Measurements from ENCODE around the gene SORBS1.

Gene SORBS1

GRCh38 chr10:95454356-95454755 is 106.8 kb downstream of the SORBS1 start:
- Mint-ChIP-seq H3K9me3 (no peaks in the 10 kb centered on the region), H3K27me3 (peaks cover 2% of the 10 kb centered on the region), H3K4me1 (ENCODE audit: low read depth) (no peaks in the 10 kb centered on the region)

GRCh38 chr10:95451568-95452524 is 109.3 kb downstream of the SORBS1 start:
- no peaks in the 10 kb centered on the region for H3K9me3 Mint-ChIP-seq
- no peaks in the 10 kb centered on the region for H3K36me3 Mint-ChIP-seq (ENCODE audit: low read depth)
- H3K4me3 Mint-ChIP-seq: no peak overlapping the region
- H3K4me1 Mint-ChIP-seq (ENCODE audit: low read depth): no peaks in the 10 kb centered on the region
- no peak overlapping the region for H3K27ac Mint-ChIP-seq
- peaks cover 2% of the 10 kb centered on the region for H3K27me3 Mint-ChIP-seq
- intact Hi-C loops (cut with micrococcal nuclease): no loop called here

More at GRCh38 chr10:95454356-95454755, 106.8 kb downstream of the SORBS1 start:
- Mint-ChIP-seq H3K36me3 (ENCODE audit: low read depth) (no peaks in the 10 kb centered on the region), H3K27ac (no peak overlapping the region), H3K4me3 (no peak overlapping the region)
- intact Hi-C loops (cut with micrococcal nuclease): no loop called here

GRCh38 chr10:95451150-95451549 is 110.0 kb downstream of the SORBS1 start:
- H3K9me3 Mint-ChIP-seq: no peaks in the 10 kb centered on the region

GRCh38 chr10:95450188-95450587 is 111.0 kb downstream of the SORBS1 start:
- Mint-ChIP-seq H3K4me1 (ENCODE audit: low read depth) (no peaks in the 10 kb centered on the region), H3K4me3 (no peak overlapping the region), H3K9me3 (no peaks in the 10 kb centered on the region), H3K27ac (no peak overlapping the region), H3K36me3 (ENCODE audit: low read depth) (no peaks in the 10 kb centered on the region), H3K27me3 (peaks cover 2% of the 10 kb centered on the region)
- intact Hi-C loops (cut with micrococcal nuclease): no loop called here

More at GRCh38 chr10:95451150-95451549, 110.0 kb downstream of the SORBS1 start:
- no peak overlapping the region for H3K4me3 Mint-ChIP-seq
- H3K4me1 Mint-ChIP-seq (ENCODE audit: low read depth): no peaks in the 10 kb centered on the region
- no peak overlapping the region for H3K27ac Mint-ChIP-seq
- H3K36me3 Mint-ChIP-seq (ENCODE audit: low read depth): no peaks in the 10 kb centered on the region
- H3K27me3 Mint-ChIP-seq: peaks cover 2% of the 10 kb centered on the region
- intact Hi-C loops (cut with micrococcal nuclease): no loop called here

GRCh38 chr10:95447685-95448084 is 113.5 kb downstream of the SORBS1 start:
- no peaks in the 10 kb centered on the region for H3K27me3 Mint-ChIP-seq
- H3K27ac Mint-ChIP-seq: no peak overlapping the region
- intact Hi-C loops (cut with micrococcal nuclease): no loop called here
- no peaks in the 10 kb centered on the region for H3K4me1 Mint-ChIP-seq (ENCODE audit: low read depth)
- no peak overlapping the region for H3K4me3 Mint-ChIP-seq
- no peaks in the 10 kb centered on the region for H3K9me3 Mint-ChIP-seq
- no peaks in the 10 kb centered on the region for H3K36me3 Mint-ChIP-seq (ENCODE audit: low read depth)

- no peak overlapping the region for H3K4me3 Mint-ChIP-seq
- H3K27me3 Mint-ChIP-seq: no peaks in the 10 kb centered on the region
- H3K36me3 Mint-ChIP-seq (ENCODE audit: low read depth): no peaks in the 10 kb centered on the region
- H3K4me1 Mint-ChIP-seq (ENCODE audit: low read depth): no peaks in the 10 kb centered on the region
- H3K27ac Mint-ChIP-seq: no peak overlapping the region
- H3K9me3 Mint-ChIP-seq: no peaks in the 10 kb centered on the region
- intact Hi-C loops (cut with micrococcal nuclease): loop anchor here (1.0 kb wide), 1 partner anchor 72 kb away; no protein-coding TSS in a partner anchor
Measured at GRCh38 chr10:95445837-95446486, 115.2 kb downstream of the SORBS1 start.

GRCh38 chr10:95445223-95445836 is 115.8 kb downstream of the SORBS1 start:
- intact Hi-C loops (cut with micrococcal nuclease): loop anchor here (1.0 kb wide), 1 partner anchor 71 kb away; no protein-coding TSS in a partner anchor
- Mint-ChIP-seq H3K4me1 (ENCODE audit: low read depth) (no peaks in the 10 kb centered on the region), H3K4me3 (no peak overlapping the region), H3K27me3 (no peaks in the 10 kb centered on the region), H3K9me3 (no peaks in the 10 kb centered on the region), H3K27ac (no peak overlapping the region), H3K36me3 (ENCODE audit: low read depth) (no peaks in the 10 kb centered on the region)

GRCh38 chr10:95444792-95445191 is 116.4 kb downstream of the SORBS1 start:
- intact Hi-C loops (cut with micrococcal nuclease): loop anchor here (1.0 kb wide), 1 partner anchor 70 kb away; no protein-coding TSS in a partner anchor
- H3K36me3 Mint-ChIP-seq (ENCODE audit: low read depth): no peaks in the 10 kb centered on the region
- no peaks in the 10 kb centered on the region for H3K4me1 Mint-ChIP-seq (ENCODE audit: low read depth)
- no peaks in the 10 kb centered on the region for H3K9me3 Mint-ChIP-seq
- H3K27me3 Mint-ChIP-seq: no peaks in the 10 kb centered on the region
- no peak overlapping the region for H3K4me3 Mint-ChIP-seq
- no peak overlapping the region for H3K27ac Mint-ChIP-seq

GRCh38 chr10:95443636-95444035 is 117.5 kb downstream of the SORBS1 start:
- no peaks in the 10 kb centered on the region for H3K36me3 Mint-ChIP-seq (ENCODE audit: low read depth)
- no peaks in the 10 kb centered on the region for H3K9me3 Mint-ChIP-seq
- no peak overlapping the region for H3K4me3 Mint-ChIP-seq
- no peaks in the 10 kb centered on the region for H3K4me1 Mint-ChIP-seq (ENCODE audit: low read depth)
- H3K27me3 Mint-ChIP-seq: no peaks in the 10 kb centered on the region
- intact Hi-C loops (cut with micrococcal nuclease): no loop called here
- H3K27ac Mint-ChIP-seq: no peak overlapping the region

GRCh38 chr10:95442341-95442740 is 118.8 kb downstream of the SORBS1 start:
- intact Hi-C loops (cut with micrococcal nuclease): no loop called here
- Mint-ChIP-seq H3K27me3 (no peaks in the 10 kb centered on the region), H3K36me3 (ENCODE audit: low read depth) (no peaks in the 10 kb centered on the region), H3K4me3 (no peak overlapping the region), H3K9me3 (no peaks in the 10 kb centered on the region), H3K27ac (no peak overlapping the region), H3K4me1 (ENCODE audit: low read depth) (no peaks in the 10 kb centered on the region)

- H3K4me1 Mint-ChIP-seq (ENCODE audit: low read depth): no peaks in the 10 kb centered on the region
- no peak overlapping the region for H3K4me3 Mint-ChIP-seq
- H3K9me3 Mint-ChIP-seq: no peaks in the 10 kb centered on the region
- intact Hi-C loops (cut with micrococcal nuclease): no loop called here
- H3K27me3 Mint-ChIP-seq: no peaks in the 10 kb centered on the region
- H3K36me3 Mint-ChIP-seq (ENCODE audit: low read depth): no peaks in the 10 kb centered on the region
- H3K27ac Mint-ChIP-seq: no peak overlapping the region
Measured at GRCh38 chr10:95441547-95441923, 119.6 kb downstream of the SORBS1 start.

GRCh38 chr10:95440756-95441546 is 120.2 kb downstream of the SORBS1 start:
- H3K36me3 Mint-ChIP-seq (ENCODE audit: low read depth): no peaks in the 10 kb centered on the region
- no peaks in the 10 kb centered on the region for H3K9me3 Mint-ChIP-seq
- no peaks in the 10 kb centered on the region for H3K27me3 Mint-ChIP-seq
- H3K27ac Mint-ChIP-seq: no peak overlapping the region
- no peak overlapping the region for H3K4me3 Mint-ChIP-seq
- H3K4me1 Mint-ChIP-seq (ENCODE audit: low read depth): no peaks in the 10 kb centered on the region
- intact Hi-C loops (cut with micrococcal nuclease): no loop called here

GRCh38 chr10:95440038-95440725 is 121.0 kb downstream of the SORBS1 start:
- Mint-ChIP-seq H3K27ac (no peak overlapping the region), H3K9me3 (no peaks in the 10 kb centered on the region), H3K4me1 (ENCODE audit: low read depth) (peaks cover 3% of the 10 kb centered on the region), H3K4me3 (no peak overlapping the region), H3K27me3 (no peaks in the 10 kb centered on the region), H3K36me3 (ENCODE audit: low read depth) (no peaks in the 10 kb centered on the region)
- intact Hi-C loops (cut with micrococcal nuclease): no loop called here
